PC-3 (cell line): ENCODE measurements around the gene TRIM34. TPM values are rescaled to one million over a fixed set of nuclear protein-coding genes. Genes with fewer than 3 reads are reported as not detected.
"Not testable (repeated sequence)": the region's sequence is repeated elsewhere in the genome, so short reads cannot be mapped to it uniquely, and the experiment has no call there.

ENCODE experiments used
- ATAC-seq: fragments of 200-7000 bp; cut with Tn5 transposase; 2 replicates; pipeline ENCODE4 v1.9.1; 2020; ENCODE audit warnings: mild to moderate bottlenecking, moderate library complexity
- BruUV-seq: library from RNA; stranded (reverse); fragments of 400-500 nt; replicated peaks from 2 replicates; lab custom pipeline; 2021; lab: Mats Ljungman, UMichigan
- CTCF ChIA-PET: fragments of 300-600 bp; sonication (Branson Sonifier 250); formaldehyde crosslinking; loops from one replicate; lab custom pipeline; 2022; ENCODE audit warnings: antibody characterized with exemption; lab: Charles Lee
- POLR2A ChIA-PET: fragments of 300-600 bp; sonication (Branson Sonifier 250); formaldehyde crosslinking; loops from one replicate; lab custom pipeline; 2022; ENCODE audit warnings: antibody characterized with exemption; ENCODE audit not compliant: unreplicated experiment; lab: Charles Lee
- DNase-seq: peaks from one replicate; pipeline ENCODE4 v3.0.0-alpha.2; 2015
- H2AFZ ChIP-seq: fragments of 300-600 bp; sonication (generic); 2 replicates; pipeline ENCODE4 v1.6.0; 2016; ENCODE audit warnings: antibody characterized with exemption, low read length
- H3F3A ChIP-seq: fragments of 300-600 bp; sonication (generic); one replicate; pipeline ENCODE4 v1.6.0; 2017; ENCODE audit warnings: antibody characterized with exemption, low read length, control low read depth, mild to moderate bottlenecking; ENCODE audit not compliant: unreplicated experiment
- H3K27ac ChIP-seq: fragments of 300-600 bp; sonication (generic); 2 replicates; pipeline ENCODE4 v1.5.1; 2016; ENCODE audit warnings: mild to moderate bottlenecking, low read length
- H3K27me3 ChIP-seq: fragments of 300-600 bp; sonication (generic); 2 replicates; pipeline ENCODE4 v1.6.1; 2016; ENCODE audit warnings: low read length, mixed read lengths
- H3K36me3 ChIP-seq: fragments of 300-600 bp; sonication (generic); 2 replicates; pipeline ENCODE4 v1.6.1; 2016; ENCODE audit warnings: low read depth, mixed run types, low read length, mixed read lengths
- H3K4me1 ChIP-seq: fragments of 300-600 bp; sonication (generic); 2 replicates; pipeline ENCODE4 v1.5.1; 2016; ENCODE audit warnings: low read length; ENCODE audit not compliant: insufficient read depth
- H3K4me2 ChIP-seq: fragments of 300-600 bp; sonication (generic); 2 replicates; pipeline ENCODE4 v1.6.0; 2016; ENCODE audit warnings: low read length
- H3K4me3 ChIP-seq: fragments of 300-600 bp; sonication (generic); 2 replicates; pipeline ENCODE4 v1.5.1; 2016; ENCODE audit warnings: mild to moderate bottlenecking, low read length, mixed read lengths
- H3K79me2 ChIP-seq: fragments of 300-600 bp; sonication (generic); 2 replicates; pipeline ENCODE4 v1.6.1; 2017; ENCODE audit warnings: low read length, mixed read lengths
- H3K9ac ChIP-seq: fragments of 300-600 bp; sonication (generic); 2 replicates; pipeline ENCODE4 v1.6.0; 2016; ENCODE audit warnings: mild to moderate bottlenecking, low read length
- H3K9me2 ChIP-seq: fragments of 300-600 bp; sonication (generic); replicated peaks from 2 replicates; pipeline ENCODE4 v1.6.1; 2016; ENCODE audit warnings: mixed run types, low read length, mixed read lengths
- H3K9me3 ChIP-seq: fragments of 300-600 bp; sonication (generic); 2 replicates; pipeline ENCODE4 v1.6.1; 2016; ENCODE audit warnings: low read length, mixed read lengths
- H4K20me1 ChIP-seq: fragments of 300-600 bp; sonication (generic); 2 replicates; pipeline ENCODE4 v1.6.1; 2016; ENCODE audit warnings: low read length, mixed read lengths
- EZH2 ChIP-seq: fragments of 300-600 bp; sonication (generic); IDR thresholded peaks from one replicate; pipeline ENCODE4 v1.6.1; 2017; ENCODE audit warnings: antibody characterized with exemption, mild to moderate bottlenecking, low read length; ENCODE audit not compliant: unreplicated experiment
- EZH2phosphoT487 ChIP-seq: fragments of 300-600 bp; sonication (generic); IDR thresholded peaks from 2 replicates; pipeline ENCODE4 v1.6.1; 2018; ENCODE audit warnings: mild to moderate bottlenecking, antibody characterized with exemption, low read length, borderline replicate concordance
- intact Hi-C: fragments of 100-400 bp; cut with micrococcal nuclease; formaldehyde crosslinking; loops from 2 replicates; pipeline ENCODE4 v1.9.0; 2023
- total RNA-seq: library from RNA; depleted of rRNA; stranded (reverse); fragments of >200 nt; gene quantifications from 2 replicates; pipeline ENCODE4 v1.2.3, GENCODE V29; 2014
- TF ChIP-seq, protein P1 (sequence below): fragments of 300-600 bp; sonication (generic); conservative IDR thresholded peaks from 2 replicates; pipeline ENCODE4 v1.5.1; 2017; ENCODE audit warnings: antibody characterized with exemption, low read depth, mild to moderate bottlenecking, low read length

TRIM34 gene
- total RNA-seq, 1 experiment from 2014 or later = 1.3 TPM

DNA sequence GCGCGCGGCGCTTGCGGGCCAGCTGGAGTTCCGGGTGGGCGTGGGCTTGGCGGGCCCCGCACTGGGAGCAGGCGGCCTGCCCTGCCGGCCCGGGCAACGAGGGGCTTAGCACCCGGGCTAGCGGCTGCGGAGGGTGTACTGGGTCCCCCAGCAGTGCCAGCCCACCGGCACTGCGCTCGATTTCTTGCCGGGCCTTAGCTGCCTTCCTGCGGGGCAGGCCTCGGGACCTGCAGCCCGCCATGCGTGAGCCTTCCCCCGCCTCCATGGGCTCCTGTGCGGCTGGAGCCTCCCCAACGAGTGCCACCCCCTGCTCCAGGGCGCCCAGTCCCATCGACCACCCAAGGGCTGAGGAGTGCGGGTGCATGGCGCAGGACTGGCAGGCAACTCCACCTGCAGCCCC, 34.9 kb upstream of the TRIM34 start:
- POLR2A ChIA-PET, H3F3A ChIP-seq, CTCF ChIA-PET: not testable (repeated sequence)

DNA sequence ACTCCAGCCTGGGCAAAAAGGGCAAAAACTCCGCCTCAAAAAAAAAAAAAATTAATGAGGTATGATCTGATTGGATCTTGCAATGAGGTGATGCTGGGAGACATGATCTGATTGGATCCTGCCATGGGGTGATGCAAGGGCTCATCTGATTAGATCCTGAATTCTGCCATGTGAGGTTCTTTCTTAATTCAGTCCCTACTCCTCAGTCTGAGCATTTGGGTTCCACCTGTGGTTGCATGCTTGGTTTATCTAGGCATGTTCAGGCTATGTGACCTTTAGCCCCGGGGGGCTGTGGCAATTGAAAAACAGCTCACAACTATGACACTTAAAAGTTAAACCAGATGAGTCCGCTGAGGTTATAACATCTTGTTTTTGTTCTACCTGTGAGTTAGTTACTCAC, 33.2 kb upstream of the TRIM34 start:
- Histone ChIP-seq H3F3A (peaks cover under 1% of the 10 kb centered on the region), H3K4me2 (no peak overlapping the region), H4K20me1 (no peaks in the 10 kb centered on the region), H3K9me2 (no peaks in the 10 kb centered on the region), H3K4me1 (no peaks in the 10 kb centered on the region; the same call in none of the 2 replicates), H3K4me3 (no peak overlapping the region), H3K27ac (no peak overlapping the region), H3K36me3 (no peaks in the 10 kb centered on the region), H3K9ac (no peak overlapping the region), H3K27me3 (no peaks in the 10 kb centered on the region), H3K79me2 (no peaks in the 10 kb centered on the region), H2AFZ (no peak overlapping the region), H3K9me3 (no peaks in the 10 kb centered on the region)
- intact Hi-C loops = no loop called here
- no peak for TF ChIP-seq EZH2phosphoT487
- TF ChIP-seq EZH2 = no peak
- TF ChIP-seq, protein P1, sequence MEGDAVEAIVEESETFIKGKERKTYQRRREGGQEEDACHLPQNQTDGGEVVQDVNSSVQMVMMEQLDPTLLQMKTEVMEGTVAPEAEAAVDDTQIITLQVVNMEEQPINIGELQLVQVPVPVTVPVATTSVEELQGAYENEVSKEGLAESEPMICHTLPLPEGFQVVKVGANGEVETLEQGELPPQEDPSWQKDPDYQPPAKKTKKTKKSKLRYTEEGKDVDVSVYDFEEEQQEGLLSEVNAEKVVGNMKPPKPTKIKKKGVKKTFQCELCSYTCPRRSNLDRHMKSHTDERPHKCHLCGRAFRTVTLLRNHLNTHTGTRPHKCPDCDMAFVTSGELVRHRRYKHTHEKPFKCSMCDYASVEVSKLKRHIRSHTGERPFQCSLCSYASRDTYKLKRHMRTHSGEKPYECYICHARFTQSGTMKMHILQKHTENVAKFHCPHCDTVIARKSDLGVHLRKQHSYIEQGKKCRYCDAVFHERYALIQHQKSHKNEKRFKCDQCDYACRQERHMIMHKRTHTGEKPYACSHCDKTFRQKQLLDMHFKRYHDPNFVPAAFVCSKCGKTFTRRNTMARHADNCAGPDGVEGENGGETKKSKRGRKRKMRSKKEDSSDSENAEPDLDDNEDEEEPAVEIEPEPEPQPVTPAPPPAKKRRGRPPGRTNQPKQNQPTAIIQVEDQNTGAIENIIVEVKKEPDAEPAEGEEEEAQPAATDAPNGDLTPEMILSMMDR = no peak
- POLR2A ChIA-PET = no interaction called here
- CTCF ChIA-PET = no interaction called here
- no TSS peak for BruUV-seq
- ATAC-seq (no peak), DNase-seq (no peak)

More for the DNA sequence above, 34.9 kb upstream of the TRIM34 start:
- H3K79me2 ChIP-seq, H3K36me3 ChIP-seq, H3K4me1 ChIP-seq, H3K9me3 ChIP-seq, DNase-seq, intact Hi-C loops, H3K4me3 ChIP-seq, ATAC-seq, H3K9ac ChIP-seq, H3K27ac ChIP-seq, H3K9me2 ChIP-seq, H2AFZ ChIP-seq, H4K20me1 ChIP-seq, H3K27me3 ChIP-seq, BruUV-seq, H3K4me2 ChIP-seq: not testable (repeated sequence)

DNA sequence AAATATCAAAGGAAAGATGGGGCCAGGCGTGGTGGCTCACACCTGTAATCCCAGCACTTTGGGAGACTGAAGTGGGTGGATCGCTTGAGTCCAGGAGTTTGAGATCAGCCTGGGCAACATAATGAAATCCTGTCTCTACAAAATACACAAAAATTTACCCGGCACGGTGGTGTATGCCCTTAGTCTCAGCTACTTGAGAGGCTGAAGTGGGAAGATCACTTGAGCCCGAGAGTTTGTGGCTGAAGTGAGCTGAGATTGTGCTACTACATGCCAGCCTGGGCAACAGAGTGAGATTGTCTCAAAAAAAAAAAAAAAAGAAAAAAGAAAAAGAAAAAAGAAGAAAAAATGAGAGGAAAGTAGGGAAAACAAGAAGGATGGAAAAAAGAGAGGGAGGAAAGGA, 32.2 kb upstream of the TRIM34 start:
- no peaks in the 10 kb centered on the region for H3K9me3 ChIP-seq
- POLR2A ChIA-PET = no interaction called here
- no peak overlapping the region for H3K4me3 ChIP-seq
- no peaks in the 10 kb centered on the region for H3K27me3 ChIP-seq
- intact Hi-C loops = no loop called here
- H4K20me1 ChIP-seq = no peaks in the 10 kb centered on the region
- peaks cover 4% of the 10 kb centered on the region for H3F3A ChIP-seq
- no peak overlapping the region for H3K4me2 ChIP-seq
- TF ChIP-seq, protein P1 = no peak
- TF ChIP-seq EZH2phosphoT487 = no peak
- TF ChIP-seq EZH2 = no peak
- no peaks in the 10 kb centered on the region for H3K36me3 ChIP-seq
- no peak overlapping the region for H2AFZ ChIP-seq
- no peak overlapping the region for H3K9ac ChIP-seq
- CTCF ChIA-PET = no interaction called here
- ATAC-seq (no peak), DNase-seq (no peak)
- H3K9me2 ChIP-seq = no peaks in the 10 kb centered on the region
- H3K4me1 ChIP-seq = no peaks in the 10 kb centered on the region; the same call in none of the 2 replicates
- BruUV-seq = no TSS peak
- no peak overlapping the region for H3K27ac ChIP-seq
- peaks cover 3% of the 10 kb centered on the region for H3K79me2 ChIP-seq
